IPS-18a (cell line): ENCODE measurements around the gene SLC25A44.

Source experiments
- H3K27ac ChIP-seq: one replicate; pipeline ENCODE4 v1.5.1; 2013; ENCODE audit warnings: low read length
- H3K27me3 ChIP-seq: one replicate; pipeline ENCODE4 v1.6.1; 2013; ENCODE audit warnings: mild to moderate bottlenecking, low read length; ENCODE audit not compliant: control insufficient read depth, insufficient read depth
- H3K36me3 ChIP-seq: one replicate; pipeline ENCODE4 v1.6.1; 2013; ENCODE audit warnings: low read depth, low read length; ENCODE audit not compliant: control insufficient read depth
- H3K4me1 ChIP-seq: one replicate; pipeline ENCODE4 v1.6.1; 2013; ENCODE audit warnings: low read depth, low read length; ENCODE audit not compliant: control insufficient read depth
- H3K4me3 ChIP-seq: one replicate; pipeline ENCODE4 v1.5.1; 2013; ENCODE audit warnings: low read length
- H3K9ac ChIP-seq: one replicate; pipeline ENCODE4 v1.6.1; 2013; ENCODE audit warnings: mild to moderate bottlenecking, low read length, moderate library complexity
- H3K9me3 ChIP-seq: one replicate; pipeline ENCODE4 v1.6.1; 2013; ENCODE audit warnings: low read depth, low read length; ENCODE audit not compliant: control insufficient read depth

SLC25A44 gene

DNA sequence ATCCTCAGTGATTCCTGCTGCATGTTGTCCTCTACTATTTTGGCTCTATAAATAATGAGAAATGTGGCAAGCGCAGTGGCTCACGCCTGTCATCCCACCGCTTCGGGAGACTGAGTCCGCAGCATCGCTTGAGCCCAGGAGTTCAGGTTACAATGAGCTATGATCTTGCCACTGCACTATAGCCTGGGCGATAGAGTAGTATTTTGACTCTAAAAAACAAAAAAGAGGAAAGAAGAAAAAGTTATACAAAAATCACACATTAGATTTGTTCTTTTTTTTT, 756 bp upstream of the SLC25A44 start:
- Histone ChIP-seq H3K4me3 (peak overlapping the region; percentile 84), H3K36me3 (no peaks in the 10 kb centered on the region), H3K9ac (peak overlapping the region; percentile 24), H3K27me3 (no peaks in the 10 kb centered on the region), H3K27ac (peak overlapping the region; percentile 65), H3K9me3 (no peaks in the 10 kb centered on the region), H3K4me1 (peaks cover 4% of the 10 kb centered on the region)

DNA sequence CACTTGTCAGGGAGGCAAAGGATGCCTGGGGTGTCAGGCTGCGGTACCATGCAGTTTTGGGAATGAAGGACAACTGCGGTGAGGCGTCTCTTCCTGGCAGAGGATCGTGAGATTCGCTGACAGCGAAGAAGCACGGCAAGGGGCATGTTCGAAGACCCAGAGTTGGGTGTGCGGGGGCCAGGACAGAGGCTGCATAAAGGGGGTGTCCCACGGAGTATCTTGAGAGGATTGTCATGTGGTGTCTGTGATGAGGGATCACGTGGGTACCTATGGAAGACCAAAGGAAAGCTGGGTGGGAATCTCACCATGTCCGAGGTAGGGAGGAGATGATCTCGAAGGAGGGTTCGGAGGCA, 372 bp downstream of the SLC25A44 start:
- Histone ChIP-seq H3K27ac (no peak overlapping the region), H3K4me1 (peaks cover 4% of the 10 kb centered on the region), H3K27me3 (no peaks in the 10 kb centered on the region), H3K9me3 (no peaks in the 10 kb centered on the region), H3K36me3 (no peaks in the 10 kb centered on the region), H3K4me3 (peak overlapping the region; percentile 84), H3K9ac (peak overlapping the region; percentile 53)

DNA sequence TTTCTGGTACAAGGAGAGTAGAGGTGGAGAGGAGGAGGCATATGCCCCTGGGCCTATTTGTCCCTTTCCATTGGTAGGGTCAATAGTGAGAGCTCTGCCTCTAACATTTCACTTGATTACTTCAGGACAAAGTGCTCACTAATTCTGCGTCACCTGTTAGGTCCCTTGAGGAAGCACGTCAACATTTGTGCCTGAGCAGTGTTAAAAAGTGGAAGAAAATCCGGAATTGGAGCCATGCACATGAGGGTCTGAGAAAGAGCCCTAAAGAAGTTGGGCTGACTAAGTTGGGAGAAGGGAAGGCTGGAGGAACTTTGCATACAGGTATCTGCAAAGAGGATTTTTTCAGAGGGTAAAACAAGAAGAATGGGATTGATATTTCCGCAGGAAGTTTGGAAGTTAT, 1.9 kb downstream of the SLC25A44 start:
- no peaks in the 10 kb centered on the region for H3K9me3 ChIP-seq
- H3K36me3 ChIP-seq, result peaks cover 9% of the 10 kb centered on the region
- peaks cover 4% of the 10 kb centered on the region for H3K4me1 ChIP-seq
- H3K27ac ChIP-seq, result no peak overlapping the region
- H3K9ac ChIP-seq, result no peak overlapping the region
- no peak overlapping the region for H3K4me3 ChIP-seq
- H3K27me3 ChIP-seq, result no peaks in the 10 kb centered on the region

DNA sequence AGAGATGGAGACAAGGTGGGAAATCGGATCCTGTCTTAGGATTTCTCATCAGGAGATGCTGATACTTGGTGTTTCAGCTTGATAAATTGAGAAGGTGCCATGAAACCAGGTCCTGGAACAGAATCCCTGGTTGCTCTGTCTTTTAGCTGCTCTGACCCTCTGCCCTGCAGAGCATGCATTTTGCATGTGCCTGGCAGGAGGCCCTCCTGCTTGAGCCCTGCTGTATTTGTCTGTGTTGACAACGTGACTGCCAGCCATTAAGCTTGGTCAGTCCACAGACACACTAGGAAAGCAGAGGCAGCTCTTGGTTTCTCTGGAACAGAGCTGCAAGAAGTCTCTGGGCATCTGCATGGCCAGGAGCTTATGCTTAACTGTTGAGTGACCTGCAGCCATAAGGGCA, 2.5 kb downstream of the SLC25A44 start:
- peaks cover 4% of the 10 kb centered on the region for H3K4me1 ChIP-seq
- H3K36me3 ChIP-seq, result peaks cover 9% of the 10 kb centered on the region
- no peak overlapping the region for H3K27ac ChIP-seq
- no peak overlapping the region for H3K4me3 ChIP-seq
- no peaks in the 10 kb centered on the region for H3K9me3 ChIP-seq
- H3K9ac ChIP-seq, result no peak overlapping the region
- no peaks in the 10 kb centered on the region for H3K27me3 ChIP-seq

DNA sequence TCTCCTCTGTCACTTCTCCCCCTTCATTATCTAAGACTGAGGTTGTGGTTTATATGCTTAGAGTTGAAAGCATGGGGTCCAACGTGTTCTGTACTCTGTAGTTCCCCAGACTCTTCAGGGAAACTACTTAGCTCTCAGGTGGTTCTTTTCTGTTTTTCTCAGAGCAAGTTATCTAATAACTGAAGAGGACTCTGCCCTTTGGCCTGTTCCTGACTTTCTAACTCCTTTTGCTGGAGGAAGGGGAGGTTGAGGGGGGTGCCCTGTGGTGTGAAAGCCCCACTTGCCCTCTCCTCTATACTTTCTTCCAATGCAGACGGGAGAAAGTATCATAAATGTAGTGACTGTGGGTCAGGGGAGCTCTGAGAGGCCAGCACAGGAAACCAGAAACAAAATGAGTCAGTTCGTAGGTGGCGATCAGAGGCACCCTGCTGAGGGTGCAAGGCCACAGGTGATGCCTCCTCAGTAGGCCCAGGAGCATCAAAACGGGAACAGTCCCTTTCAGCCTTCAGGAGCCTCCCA, 5.0 kb downstream of the SLC25A44 start:
- H3K36me3 ChIP-seq, result peaks cover 19% of the 10 kb centered on the region

DNA sequence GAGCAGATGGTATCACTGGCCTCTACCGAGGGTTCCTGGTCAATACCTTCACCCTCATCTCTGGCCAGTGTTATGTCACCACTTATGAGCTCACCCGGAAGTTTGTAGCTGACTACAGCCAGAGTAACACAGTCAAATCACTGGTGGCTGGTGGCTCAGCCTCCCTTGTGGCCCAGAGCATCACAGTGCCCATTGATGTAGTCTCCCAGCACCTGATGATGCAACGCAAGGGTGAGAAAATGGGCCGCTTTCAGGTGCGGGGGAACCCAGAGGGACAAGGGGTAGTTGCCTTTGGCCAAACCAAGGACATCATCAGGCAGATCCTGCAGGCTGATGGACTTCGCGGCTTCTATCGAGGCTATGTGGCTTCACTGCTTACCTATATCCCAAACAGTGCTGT, 6.1 kb downstream of the SLC25A44 start:
- Histone ChIP-seq H3K27ac (no peak overlapping the region), H3K27me3 (no peaks in the 10 kb centered on the region), H3K4me3 (no peak overlapping the region), H3K4me1 (no peaks in the 10 kb centered on the region), H3K9ac (no peak overlapping the region), H3K36me3 (peaks cover 19% of the 10 kb centered on the region), H3K9me3 (no peaks in the 10 kb centered on the region)

More for the DNA sequence above, 5.0 kb downstream of the SLC25A44 start:
- Histone ChIP-seq H3K4me3 (no peak overlapping the region), H3K27ac (no peak overlapping the region), H3K4me1 (no peaks in the 10 kb centered on the region), H3K9me3 (no peaks in the 10 kb centered on the region), H3K27me3 (no peaks in the 10 kb centered on the region), H3K9ac (no peak overlapping the region)

DNA sequence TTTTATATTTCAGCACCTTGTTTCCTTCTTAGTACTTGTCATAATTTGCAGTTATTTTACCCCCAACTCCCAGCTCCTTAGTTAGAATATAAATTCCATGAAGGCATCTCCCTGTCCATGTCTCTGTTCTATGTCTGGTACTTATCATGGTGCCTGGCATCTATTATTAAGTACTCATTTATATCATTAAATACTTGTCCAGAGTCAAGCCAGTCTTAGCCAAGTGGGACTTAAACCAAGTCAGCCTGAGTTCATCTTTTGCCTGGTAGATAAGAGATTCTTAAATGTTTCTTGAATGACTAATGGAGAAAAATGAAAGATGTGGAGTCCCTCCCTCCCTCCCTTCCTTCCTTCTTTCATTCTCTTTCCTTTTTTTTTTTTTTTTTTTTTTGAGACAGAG, 9.4 kb downstream of the SLC25A44 start:
- H3K9me3 ChIP-seq, result no peaks in the 10 kb centered on the region
- H3K36me3 ChIP-seq, result peaks cover 19% of the 10 kb centered on the region
- H3K27me3 ChIP-seq, result no peaks in the 10 kb centered on the region
- H3K27ac ChIP-seq, result no peak overlapping the region
- no peak overlapping the region for H3K9ac ChIP-seq
- H3K4me3 ChIP-seq, result no peak overlapping the region
- no peaks in the 10 kb centered on the region for H3K4me1 ChIP-seq

DNA sequence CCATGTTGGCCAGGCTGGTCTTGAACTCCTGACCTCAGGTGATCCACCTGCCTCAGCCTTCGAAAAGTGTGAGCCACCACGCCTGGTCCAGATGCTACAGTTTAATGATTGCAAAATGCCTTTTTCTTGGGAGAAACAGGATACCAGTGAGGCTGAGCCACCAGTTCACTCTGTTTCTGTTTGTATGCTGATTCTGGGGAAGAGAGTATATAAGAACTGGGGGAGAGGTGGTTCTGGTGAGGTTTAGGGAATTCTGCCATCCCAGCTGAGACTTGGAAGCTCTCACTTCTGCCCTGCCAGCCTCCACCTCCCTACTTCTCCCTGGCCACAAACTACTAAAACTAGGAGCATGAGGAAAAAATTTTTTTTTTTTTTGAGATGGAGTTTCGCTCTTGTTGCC, 10.8 kb downstream of the SLC25A44 start:
- Histone ChIP-seq H3K4me1 (no peaks in the 10 kb centered on the region), H3K27ac (no peak overlapping the region), H3K4me3 (no peak overlapping the region), H3K36me3 (peaks cover 23% of the 10 kb centered on the region), H3K9me3 (no peaks in the 10 kb centered on the region), H3K27me3 (no peaks in the 10 kb centered on the region), H3K9ac (no peak overlapping the region)

DNA sequence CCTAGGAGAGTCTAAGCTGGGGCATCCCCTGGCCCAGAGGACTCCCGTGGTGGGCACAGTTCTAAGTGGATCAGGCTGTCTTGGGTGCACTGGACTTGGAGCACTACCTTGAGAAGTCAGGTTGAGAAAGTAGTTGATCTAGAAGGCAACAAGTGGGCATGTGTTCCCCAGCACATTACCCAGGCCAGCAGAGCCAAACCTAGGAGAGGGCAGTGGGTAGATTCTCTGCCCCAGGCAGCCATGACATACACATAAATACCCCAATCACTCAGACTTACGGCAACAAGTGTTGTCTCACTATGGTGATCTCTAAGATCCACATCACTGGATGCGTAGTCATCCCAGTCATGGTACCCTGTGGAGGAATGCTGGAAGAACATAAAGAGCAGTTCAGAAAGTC, 17.3 kb downstream of the SLC25A44 start:
- Histone ChIP-seq H3K36me3 (peaks cover 19% of the 10 kb centered on the region), H3K27ac (no peak overlapping the region), H3K4me1 (peaks cover 7% of the 10 kb centered on the region)

DNA sequence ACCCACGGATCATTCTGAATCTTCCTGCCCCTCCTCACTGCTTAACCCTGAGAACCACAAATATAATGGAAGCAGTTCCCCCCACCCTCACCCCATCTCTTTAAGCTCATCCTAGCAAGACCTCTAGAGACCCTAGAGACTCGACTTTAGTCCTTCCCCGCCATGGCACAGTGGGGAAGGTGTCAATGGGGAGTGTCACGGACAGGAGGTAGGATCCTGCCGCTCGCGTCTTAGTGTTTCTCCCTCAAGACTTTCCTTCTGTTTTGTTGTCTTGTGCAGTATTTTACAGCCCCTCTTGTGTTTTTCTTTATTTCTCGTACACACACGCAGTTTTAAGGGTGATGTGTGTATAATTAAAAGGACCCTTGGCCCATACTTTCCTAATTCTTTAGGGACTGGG, 18.2 kb downstream of the SLC25A44 start:
- Histone ChIP-seq H3K4me3 (peak overlapping the region; percentile 85), H3K9me3 (no peaks in the 10 kb centered on the region), H3K27ac (peak overlapping the region; percentile 97), H3K36me3 (peaks cover 19% of the 10 kb centered on the region), H3K9ac (peak overlapping the region; percentile 97), H3K4me1 (peaks cover 7% of the 10 kb centered on the region), H3K27me3 (no peaks in the 10 kb centered on the region)

More for the DNA sequence above, 17.3 kb downstream of the SLC25A44 start:
- no peaks in the 10 kb centered on the region for H3K9me3 ChIP-seq
- no peaks in the 10 kb centered on the region for H3K27me3 ChIP-seq
- H3K4me3 ChIP-seq, result no peak overlapping the region
- no peak overlapping the region for H3K9ac ChIP-seq

DNA sequence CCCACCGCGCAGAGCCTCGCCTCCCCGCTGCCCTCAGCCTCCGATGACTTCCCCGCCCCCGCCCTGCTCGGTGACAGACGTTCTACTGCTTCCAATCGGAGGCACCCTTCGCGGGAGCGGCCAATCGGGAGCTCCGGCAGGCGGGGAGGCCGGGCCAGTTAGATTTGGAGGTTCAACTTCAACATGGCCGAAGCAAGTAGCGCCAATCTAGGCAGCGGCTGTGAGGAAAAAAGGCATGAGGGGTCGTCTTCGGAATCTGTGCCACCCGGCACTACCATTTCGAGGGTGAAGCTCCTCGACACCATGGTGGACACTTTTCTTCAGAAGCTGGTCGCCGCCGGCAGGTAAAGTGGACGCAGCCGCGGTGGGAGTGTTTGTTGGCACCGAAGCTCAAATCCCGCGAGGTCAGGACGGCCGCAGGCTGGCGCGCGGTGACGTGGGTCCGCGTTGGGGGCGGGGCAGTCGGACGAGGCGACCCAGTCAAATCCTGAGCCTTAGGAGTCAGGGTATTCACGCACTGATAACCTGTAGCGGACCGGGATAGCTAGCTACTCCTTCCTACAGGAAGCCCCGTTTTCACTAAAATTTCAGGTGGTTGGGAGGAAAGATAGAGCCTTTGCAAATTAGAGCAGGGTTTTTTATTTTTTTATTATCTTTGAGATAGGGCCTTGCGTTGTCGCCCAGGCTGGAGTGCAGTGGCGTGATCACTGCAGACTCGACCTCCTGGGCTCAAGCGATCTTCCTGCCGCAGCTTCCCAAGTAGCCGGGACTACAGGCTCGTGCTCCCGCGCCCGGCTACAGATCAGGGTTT, 19.1 kb downstream of the SLC25A44 start, which contains the start of gene PMF1:
PMF1 (plus strand) TSS at position 175 of the 811 bp plus-strand sequence; CDS start at position 184, 9 bp downstream.
- H3K4me3 ChIP-seq, result peak within 1 kb of the TSS; percentile 85
- peak within 1 kb of the TSS; percentile 97 for H3K9ac ChIP-seq
- H3K27ac ChIP-seq, result peak within 1 kb of the TSS; percentile 97
- H3K4me1 ChIP-seq, result peaks cover 7% of the 10 kb centered on the region
- no peaks in the 10 kb centered on the region for H3K9me3 ChIP-seq
- peaks cover 19% of the 10 kb centered on the region for H3K36me3 ChIP-seq
- no peaks in the 10 kb centered on the region for H3K27me3 ChIP-seq

DNA sequence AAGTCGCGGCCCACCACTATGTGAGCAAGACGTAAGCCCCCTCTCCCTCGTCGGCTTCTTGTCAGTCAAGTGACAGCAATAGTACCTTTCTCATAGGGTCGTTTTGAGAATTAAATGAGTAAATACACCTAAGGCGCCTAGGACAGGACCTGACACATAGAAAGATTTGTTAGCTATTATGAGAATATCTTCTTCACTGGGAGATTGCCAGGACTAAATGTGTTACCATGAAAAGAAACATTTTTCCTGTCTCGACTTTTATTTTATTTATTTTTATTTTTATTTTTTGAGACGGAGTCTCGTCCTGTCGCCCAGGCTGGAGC, 19.7 kb downstream of the SLC25A44 start:
- H3K4me3 ChIP-seq, result peak overlapping the region; percentile 85
- peak overlapping the region; percentile 97 for H3K9ac ChIP-seq
- H3K9me3 ChIP-seq, result no peaks in the 10 kb centered on the region
- peak overlapping the region; percentile 97 for H3K27ac ChIP-seq
- H3K4me1 ChIP-seq, result peaks cover 7% of the 10 kb centered on the region
- no peaks in the 10 kb centered on the region for H3K27me3 ChIP-seq
- H3K36me3 ChIP-seq, result peaks cover 17% of the 10 kb centered on the region
